Tibial artery (tissue), 4 donors: ENCODE results near the gene GGA1.

ENCODE experiments used
- DNase-seq, 2 donors: peaks; one replicate each; pipeline ENCODE4 v3.0.0-alpha.2; 2019
- H3K27ac ChIP-seq, 2 donors: fragments of 200-600 bp; sonication (generic) in 1 of 2; 1 replicate in 1 of 2; 2 replicates in 1 of 2; pipeline ENCODE4 v1.5.1; 2018 to 2019; ENCODE audit warnings: mild to moderate bottlenecking in 1 of 2
- H3K27me3 ChIP-seq, 2 donors: fragments of 200-600 bp; sonication (generic) in 1 of 2; one replicate each; pipeline versions ENCODE4 v1.5.1 to v1.6.0; 2016 to 2019
- H3K36me3 ChIP-seq, 3 donors: fragments of 200-600 bp; sonication (generic) in 2 of 3; one replicate each; pipeline ENCODE4 v1.5.1; 2016 to 2019; ENCODE audit warnings: mild to moderate bottlenecking in 2 of 3
- H3K4me1 ChIP-seq, 4 donors: fragments of 200-600 bp; sonication (generic) in 2 of 4; 1 replicate in 3 of 4; 2 replicates in 1 of 4; pipeline ENCODE4 v1.5.1; 2016 to 2019
- H3K4me3 ChIP-seq, 2 donors: fragments of 200-600 bp; sonication (generic) in 1 of 2; 1 replicate in 1 of 2; 2 replicates in 1 of 2; pipeline ENCODE4 v1.5.1; 2018 to 2019; ENCODE audit warnings: mild to moderate bottlenecking in 2 of 2
- H3K9me3 ChIP-seq, 3 donors: fragments of 200-600 bp; sonication (generic) in 1 of 3; one replicate each; pipeline ENCODE4 v1.5.1; 2016 to 2019
- intact Hi-C: fragments of 100-400 bp; cut with DNase I; formaldehyde crosslinking; loops from one replicate; pipeline ENCODE4 v1.15.0; 2023; ENCODE audit warnings: low total_unique reads
- TF ChIP-seq, protein P1 (sequence below), 2 experiments: fragments of 200-600 bp in 1 of 2; fragments of 450-650 bp in 1 of 2; IDR thresholded peaks; one replicate each; pipeline ENCODE4 v1.5.1; 2017 to 2019; ENCODE audit warnings: antibody characterized with exemption in 2 of 2, mild to moderate bottlenecking in 1 of 2, moderate library complexity in 1 of 2

Gene GGA1

DNA sequence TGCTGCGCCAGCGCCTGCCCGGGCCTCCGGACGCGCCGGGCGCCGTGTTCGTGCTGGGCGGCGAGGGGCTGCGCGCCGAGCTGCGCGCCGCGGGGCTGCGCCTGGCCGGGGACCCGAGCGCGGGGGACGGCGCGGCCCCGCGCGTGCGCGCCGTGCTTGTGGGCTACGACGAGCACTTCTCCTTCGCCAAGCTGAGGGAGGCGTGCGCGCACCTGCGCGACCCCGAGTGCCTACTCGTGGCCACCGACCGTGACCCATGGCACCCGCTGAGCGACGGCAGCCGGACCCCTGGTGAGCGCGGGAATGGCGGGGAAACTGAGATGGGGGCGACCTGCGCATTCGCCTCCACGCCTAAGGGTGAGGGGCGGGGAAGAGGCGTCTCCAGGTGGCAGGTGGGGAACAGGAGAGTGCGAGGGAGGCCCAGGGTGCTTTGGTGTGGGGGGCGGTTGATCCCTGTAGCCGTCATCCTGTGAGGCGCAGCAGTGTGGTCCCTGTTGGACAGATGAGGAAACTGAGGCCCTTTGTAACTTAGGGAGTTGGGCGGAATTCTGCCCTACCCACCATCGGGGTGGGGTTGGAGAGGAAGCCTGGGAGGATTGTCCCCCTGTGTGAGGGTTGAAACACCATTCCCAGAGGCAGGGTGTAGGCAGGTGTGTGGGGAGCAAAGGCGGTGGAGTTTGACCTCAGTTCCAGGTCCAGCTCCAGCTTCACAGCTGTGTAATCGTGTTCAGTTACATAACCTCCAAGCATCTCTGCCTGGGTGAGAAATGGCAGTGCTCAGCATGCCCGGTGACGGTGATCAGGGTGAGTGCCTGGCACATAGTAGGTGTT is 50.6 kb downstream of the GGA1 start:
- Histone ChIP-seq H3K27ac (no peak overlapping the region), H3K4me1 (peaks cover 0 to 41% (median 25%) of the 10 kb centered on the region in 4 donors), H3K36me3 (no peaks in the 10 kb centered on the region), H3K9me3 (no peaks in the 10 kb centered on the region), H3K27me3 (no peaks in the 10 kb centered on the region), H3K4me3 (peak overlapping the region; percentile 65 to 76)
- intact Hi-C loops: no loop called here
- no peak for DNase-seq
- TF ChIP-seq, protein P1, sequence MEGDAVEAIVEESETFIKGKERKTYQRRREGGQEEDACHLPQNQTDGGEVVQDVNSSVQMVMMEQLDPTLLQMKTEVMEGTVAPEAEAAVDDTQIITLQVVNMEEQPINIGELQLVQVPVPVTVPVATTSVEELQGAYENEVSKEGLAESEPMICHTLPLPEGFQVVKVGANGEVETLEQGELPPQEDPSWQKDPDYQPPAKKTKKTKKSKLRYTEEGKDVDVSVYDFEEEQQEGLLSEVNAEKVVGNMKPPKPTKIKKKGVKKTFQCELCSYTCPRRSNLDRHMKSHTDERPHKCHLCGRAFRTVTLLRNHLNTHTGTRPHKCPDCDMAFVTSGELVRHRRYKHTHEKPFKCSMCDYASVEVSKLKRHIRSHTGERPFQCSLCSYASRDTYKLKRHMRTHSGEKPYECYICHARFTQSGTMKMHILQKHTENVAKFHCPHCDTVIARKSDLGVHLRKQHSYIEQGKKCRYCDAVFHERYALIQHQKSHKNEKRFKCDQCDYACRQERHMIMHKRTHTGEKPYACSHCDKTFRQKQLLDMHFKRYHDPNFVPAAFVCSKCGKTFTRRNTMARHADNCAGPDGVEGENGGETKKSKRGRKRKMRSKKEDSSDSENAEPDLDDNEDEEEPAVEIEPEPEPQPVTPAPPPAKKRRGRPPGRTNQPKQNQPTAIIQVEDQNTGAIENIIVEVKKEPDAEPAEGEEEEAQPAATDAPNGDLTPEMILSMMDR (IDR thresholded peaks at IDR 0.05): no peak

DNA sequence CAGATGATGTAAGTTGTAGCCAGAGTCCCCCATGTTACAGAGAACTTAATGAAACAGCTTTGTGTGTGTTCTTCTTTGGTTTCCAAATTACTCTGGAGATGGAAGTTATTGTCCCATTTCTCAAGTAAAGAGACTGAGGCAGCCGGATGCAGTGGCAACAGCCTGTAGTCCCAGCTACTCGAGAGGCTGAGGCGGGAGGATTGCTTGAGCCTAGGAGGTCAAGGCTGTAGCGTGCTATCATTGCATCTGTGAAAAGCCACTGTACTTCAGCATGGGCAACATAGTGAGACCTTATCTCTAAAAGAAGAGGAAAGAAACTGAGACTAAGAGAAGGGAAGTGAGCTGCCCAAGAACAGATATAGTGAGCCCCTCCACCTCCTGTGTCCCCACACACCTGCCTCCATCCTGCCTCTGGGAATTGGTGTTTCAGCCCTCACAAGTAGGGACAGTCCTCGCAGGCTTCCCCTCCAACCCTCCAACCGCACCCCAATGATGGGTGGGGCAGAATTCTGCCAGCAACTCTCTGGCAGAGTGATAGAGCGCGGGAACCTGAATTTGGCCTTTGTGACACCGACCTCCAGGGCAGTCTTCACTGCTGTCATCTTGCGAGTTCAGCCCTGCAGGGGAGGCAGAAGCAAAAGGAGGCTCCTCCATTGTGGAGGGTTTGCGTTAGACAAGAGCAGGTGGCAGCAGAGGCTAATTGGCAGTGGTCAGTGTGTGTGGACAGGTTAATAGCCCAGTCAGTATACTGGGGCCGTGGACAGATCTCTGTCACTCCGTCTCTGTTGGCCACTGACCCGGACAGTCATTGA is 51.5 kb downstream of the GGA1 start:
- no peaks in the 10 kb centered on the region for H3K27me3 ChIP-seq
- no peaks in the 10 kb centered on the region for H3K36me3 ChIP-seq
- no peak overlapping the region for H3K27ac ChIP-seq
- H3K4me3 ChIP-seq: peak overlapping the region in 1 of 2 donors; percentile 65
- H3K9me3 ChIP-seq: no peaks in the 10 kb centered on the region
- TF ChIP-seq, protein P1 (IDR thresholded peaks at IDR 0.05): no peak
- intact Hi-C loops: no loop called here
- no peak for DNase-seq
- H3K4me1 ChIP-seq: peaks cover 0 to 41% (median 25%) of the 10 kb centered on the region in 4 donors

DNA sequence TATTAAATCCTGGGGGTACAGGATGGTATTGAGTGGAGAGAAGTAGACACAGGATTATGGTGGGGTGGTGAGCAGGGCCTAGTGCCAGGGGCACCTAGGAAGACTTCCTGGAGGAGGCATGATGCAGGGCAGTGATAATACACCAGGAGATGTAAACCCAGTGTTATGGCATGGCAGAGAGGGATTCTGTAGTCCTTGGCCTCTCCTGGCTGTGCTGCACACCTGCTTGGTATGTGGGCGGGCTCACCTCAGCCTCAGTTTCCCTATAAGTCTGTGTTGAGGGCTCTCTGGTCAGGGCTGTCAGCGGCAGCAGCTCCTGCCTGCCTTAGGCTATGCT is 52.0 kb downstream of the GGA1 start:
- no peaks in the 10 kb centered on the region for H3K27me3 ChIP-seq
- H3K9me3 ChIP-seq: no peaks in the 10 kb centered on the region
- TF ChIP-seq, protein P1 (IDR thresholded peaks at IDR 0.05): no peak
- peaks cover 0 to 4% (median 4%) of the 10 kb centered on the region in 3 donors for H3K36me3 ChIP-seq
- no peak overlapping the region for H3K4me3 ChIP-seq
- DNase-seq: no peak
- intact Hi-C loops: no loop called here
- H3K27ac ChIP-seq: peak overlapping the region in 1 of 2 donors; percentile 49
- peaks cover 0 to 41% (median 25%) of the 10 kb centered on the region in 4 donors for H3K4me1 ChIP-seq

DNA sequence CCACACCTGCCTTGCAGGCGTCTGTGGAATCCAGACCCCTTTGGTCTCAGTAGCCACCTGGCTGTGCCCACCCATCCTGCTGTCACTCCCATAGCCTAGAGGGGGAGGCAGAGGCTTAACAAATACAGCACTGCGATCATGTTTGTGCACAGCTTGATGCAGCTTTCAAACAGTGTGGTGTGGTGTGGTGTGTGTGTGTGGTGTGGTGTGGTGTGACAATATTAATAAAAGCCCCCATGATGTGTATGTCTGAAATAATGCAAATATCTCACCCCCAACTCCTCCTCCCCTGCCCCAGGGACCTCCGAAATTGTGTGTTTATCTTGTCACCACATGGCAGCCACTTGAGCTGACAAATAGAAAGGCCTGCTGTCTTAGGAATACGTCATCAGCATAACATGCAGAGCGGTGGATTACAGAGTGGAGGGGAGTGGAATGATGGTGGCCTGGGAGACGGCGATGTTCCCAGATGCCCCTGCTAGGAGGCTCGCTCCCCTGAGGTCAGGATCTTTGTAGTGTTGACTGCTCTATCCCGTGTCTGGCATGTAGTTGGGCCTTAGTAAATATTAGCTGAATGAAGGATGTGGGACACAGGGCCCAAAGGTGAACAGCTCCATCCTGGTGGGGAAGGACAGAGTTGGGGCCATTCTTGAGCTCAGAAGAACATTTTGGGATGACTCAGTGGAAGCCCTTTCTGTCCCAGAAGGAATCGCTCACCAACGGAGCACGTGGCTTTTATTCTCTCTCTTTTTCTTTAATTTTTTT is 52.7 kb downstream of the GGA1 start:
- intact Hi-C loops: no loop called here
- H3K27ac ChIP-seq: peak overlapping the region; percentile 37 to 49
- no peak overlapping the region for H3K4me3 ChIP-seq
- no peak for DNase-seq
- H3K9me3 ChIP-seq: no peaks in the 10 kb centered on the region
- peaks cover 0 to 11% (median 10%) of the 10 kb centered on the region in 3 donors for H3K36me3 ChIP-seq
- peaks cover 0 to 41% (median 25%) of the 10 kb centered on the region in 4 donors for H3K4me1 ChIP-seq
- TF ChIP-seq, protein P1 (IDR thresholded peaks at IDR 0.05): peak; percentile 28 to 43
- no peaks in the 10 kb centered on the region for H3K27me3 ChIP-seq

DNA sequence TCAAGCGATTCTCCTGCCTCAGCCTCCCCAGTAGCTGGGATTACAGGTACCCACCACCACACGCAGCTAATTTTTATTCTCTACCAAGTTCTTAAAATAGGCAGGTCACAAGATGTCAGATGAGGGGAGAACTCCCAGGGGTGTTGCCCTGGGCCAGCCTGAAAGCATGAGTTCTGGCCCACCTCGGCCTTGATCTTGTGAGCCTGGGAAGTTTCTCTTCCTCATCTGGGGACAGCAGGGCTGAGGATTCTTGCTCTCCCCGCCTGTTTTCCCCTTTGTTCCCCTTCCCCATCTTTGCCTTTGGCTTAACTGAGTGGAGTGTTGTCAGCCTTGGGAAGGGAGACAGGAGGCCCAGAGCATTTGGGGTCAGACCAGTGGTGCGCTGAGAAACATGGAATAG is 53.4 kb downstream of the GGA1 start:
- no peak for DNase-seq
- no peak overlapping the region for H3K4me3 ChIP-seq

More for the DNA sequence above, 53.4 kb downstream of the GGA1 start:
- Histone ChIP-seq H3K27ac (peak overlapping the region; percentile 37 to 49), H3K4me1 (peaks cover 0 to 41% (median 25%) of the 10 kb centered on the region in 4 donors), H3K9me3 (no peaks in the 10 kb centered on the region), H3K36me3 (peaks cover 0 to 15% (median 14%) of the 10 kb centered on the region in 3 donors), H3K27me3 (no peaks in the 10 kb centered on the region)
- intact Hi-C loops: loop anchor here (2.0 kb wide), 1 partner anchor 19 kb away; no protein-coding TSS in a partner anchor
- TF ChIP-seq, protein P1 (IDR thresholded peaks at IDR 0.05): no peak
